ENCODE data around the gene SLC12A7.
"Not testable (repeated sequence)": the region's sequence is repeated elsewhere in the genome, so short reads cannot be mapped to it uniquely, and the experiment has no call there.

SLC12A7 gene

DNA sequence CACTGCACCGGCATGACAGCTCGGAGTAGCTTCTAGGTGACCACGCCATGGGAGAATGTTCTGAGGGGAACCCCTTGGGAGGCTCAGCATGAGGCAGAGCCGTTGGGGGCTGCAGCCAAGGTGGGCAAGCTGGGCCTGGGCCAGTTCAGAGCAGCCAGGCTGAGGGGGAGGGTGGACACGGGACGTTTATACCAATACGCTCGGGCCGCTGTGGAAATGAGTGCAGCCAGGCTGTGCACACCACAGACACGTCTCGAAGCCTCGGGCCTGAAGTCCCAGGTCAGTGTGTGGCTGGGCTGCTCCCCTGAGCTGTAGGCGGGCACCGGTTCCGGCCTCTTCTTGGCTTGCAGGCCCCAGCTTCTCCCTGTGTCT is 28.9 kb upstream of the SLC12A7 start:
- DNase-seq: no peak

DNA sequence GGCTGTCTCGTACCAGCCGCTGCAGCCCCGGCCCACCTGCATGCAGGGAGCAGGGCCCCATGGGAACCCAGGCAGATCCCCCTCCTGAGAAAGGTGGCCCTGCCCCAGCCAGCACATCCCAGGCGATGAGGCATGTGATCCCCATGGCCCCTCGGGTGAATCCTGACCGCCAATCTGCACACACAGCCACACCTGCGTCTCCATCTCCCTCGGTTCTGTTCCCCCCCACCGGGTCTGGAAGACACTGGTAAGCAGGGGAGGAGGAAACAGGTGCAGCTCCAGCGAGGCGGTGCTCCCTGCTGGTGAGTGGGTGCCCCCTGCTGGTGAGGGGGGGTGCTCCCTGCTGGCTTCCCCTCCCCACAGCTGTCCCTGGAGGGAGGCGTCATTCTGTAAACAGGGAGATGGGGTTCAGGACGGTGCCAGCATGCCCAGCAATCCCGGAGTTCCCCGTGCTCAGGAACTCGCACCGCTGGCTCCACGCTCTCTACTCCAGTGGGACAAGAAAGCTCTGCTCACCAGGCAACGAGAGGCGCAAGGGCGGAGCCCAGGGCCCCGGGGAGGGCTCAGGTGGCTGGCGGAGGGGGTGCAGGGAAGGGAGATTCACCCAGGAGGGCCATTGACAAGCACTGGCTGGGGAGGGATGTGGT is 28.4 kb upstream of the SLC12A7 start:
- peak in 9 of 14 donors; percentile 1 to 56 (median 13) for DNase-seq

DNA sequence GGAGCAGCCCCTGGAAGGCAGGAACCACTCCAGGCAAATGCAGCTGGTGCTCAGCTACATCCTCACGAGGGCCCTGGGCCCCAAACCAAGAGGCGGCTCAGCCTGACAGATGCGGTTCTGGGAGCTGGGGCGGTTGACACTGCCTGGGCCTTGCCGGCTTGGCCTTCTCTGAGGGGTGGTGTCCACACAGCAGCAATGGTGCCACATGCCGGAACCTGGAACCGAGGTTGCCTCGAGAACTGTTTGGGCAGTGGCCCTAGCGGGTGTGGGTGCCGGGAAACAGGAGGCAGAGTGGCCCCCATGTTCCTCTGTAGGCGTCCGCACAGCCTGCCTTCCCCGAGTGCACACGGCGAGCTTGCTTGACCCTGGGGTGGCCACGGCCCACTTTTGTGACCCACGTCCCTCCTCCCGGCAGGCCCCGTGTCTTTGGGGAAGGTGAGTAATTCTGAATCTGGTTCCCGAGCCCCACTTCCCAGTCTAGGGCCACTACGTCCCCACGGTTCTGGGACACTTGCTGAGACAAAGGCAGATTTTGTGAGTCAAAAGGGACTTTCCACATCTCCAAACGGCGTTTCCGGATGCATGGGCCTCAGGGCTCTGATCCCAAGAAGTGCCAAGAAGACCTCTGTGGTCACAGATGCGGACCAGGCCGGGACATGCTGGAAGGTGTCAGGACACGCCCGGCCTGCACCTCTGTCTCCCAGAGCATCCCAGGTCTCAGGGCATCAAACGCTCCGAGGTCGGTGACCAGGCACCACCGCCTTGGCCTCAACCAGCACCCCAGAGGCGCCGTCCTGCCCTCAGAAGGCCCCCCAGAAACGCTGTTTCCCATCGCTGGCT is 27.7 kb upstream of the SLC12A7 start:
- no peak for DNase-seq

DNA sequence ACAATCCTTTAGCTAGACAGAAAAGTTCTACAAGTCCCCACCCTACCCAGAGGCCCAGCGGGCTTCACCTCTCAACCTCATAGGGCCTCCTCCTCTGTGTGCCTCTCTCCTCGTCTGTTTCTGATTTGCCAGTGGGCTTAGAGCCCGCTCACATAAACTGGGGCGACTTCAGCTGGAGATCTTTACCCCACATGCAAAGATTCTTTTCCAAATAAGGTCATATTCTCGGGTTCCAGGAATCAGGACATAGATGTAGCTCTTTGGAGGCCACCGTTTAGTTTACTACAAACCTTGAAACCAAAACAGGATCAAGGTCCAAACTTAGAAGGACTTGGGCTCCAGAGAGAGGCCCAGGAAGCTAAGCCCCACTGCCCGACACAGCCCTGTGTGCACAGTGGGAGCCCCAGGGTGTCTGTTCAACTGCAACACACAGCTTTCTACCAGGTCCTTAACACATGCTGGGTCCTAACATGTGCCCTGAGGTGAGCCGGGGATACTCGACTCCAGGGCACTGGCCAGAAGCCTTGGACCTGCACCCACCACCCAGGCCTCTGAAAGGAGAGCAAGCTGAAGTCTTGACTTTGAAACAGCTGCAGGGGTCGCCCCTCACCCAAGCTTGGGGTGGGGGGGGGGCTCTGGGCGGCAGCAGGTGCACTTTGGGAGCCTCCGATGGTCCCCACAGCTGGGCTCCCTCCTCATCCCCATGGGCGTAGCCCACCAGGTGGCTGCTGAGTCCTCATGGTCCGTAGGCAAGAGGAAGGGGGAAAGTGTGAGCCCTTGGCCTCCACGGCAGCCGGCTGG is 26.8 kb upstream of the SLC12A7 start:
- DNase-seq: no peak

DNA sequence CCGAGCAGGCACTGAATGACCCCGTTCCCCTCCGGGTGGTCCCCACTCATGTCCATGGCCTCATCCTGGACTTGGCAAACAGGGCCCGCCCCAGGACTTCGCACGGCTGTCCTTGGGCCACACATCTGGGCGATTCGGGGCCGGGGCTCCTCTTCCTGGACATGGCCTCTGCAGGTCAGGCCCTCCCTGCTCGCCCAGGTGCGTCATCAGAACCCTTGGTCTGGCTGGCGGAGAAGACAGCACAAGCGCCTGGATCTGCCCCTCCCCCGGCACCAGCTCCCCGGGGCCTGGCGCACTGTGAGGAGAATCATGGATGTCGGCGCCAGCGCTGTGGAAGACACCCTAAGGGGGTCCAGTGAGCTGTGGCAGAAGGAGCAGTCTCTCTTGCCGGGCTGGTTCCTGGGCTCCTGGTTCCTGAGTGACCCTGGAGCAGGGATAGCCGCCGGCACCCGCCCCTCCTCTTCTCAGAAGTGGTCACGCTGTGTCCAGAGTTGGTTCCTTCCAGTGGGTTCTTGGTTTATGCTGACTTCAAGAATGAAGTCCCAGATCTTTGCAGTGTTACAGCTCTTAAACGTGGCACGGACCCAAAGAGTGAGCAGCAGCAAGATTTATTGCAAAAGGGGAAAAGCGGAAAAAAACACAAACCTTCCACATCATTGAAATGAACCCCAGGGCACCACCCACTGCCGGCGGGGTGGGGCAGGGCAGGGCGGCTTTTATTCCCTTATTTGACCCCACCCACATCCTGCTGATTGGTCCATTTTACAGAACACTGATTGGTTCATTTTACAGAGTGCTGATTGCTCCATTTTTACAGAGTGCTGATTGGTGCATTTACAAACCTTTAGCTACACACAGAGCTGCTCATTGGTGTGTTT is 25.9 kb upstream of the SLC12A7 start:
- DNase-seq: no peak

DNA sequence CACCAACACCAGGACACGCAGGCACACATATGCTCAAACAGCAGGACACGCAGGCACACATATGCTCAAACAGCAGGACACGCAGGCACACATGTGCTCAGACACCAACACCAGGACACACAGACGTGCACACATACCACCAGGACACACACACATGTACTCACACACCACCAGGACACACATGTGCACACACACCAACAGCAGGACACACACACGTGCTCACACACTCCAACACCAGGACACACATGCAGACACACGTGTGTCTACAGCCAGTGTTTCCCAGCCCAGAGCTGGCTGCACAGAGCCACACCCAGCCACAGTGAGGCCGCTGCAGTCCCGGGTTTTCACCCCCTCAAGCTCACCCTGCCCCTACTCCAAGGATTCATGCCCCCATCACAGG is 25.0 kb upstream of the SLC12A7 start:
- DNase-seq: no peak

DNA sequence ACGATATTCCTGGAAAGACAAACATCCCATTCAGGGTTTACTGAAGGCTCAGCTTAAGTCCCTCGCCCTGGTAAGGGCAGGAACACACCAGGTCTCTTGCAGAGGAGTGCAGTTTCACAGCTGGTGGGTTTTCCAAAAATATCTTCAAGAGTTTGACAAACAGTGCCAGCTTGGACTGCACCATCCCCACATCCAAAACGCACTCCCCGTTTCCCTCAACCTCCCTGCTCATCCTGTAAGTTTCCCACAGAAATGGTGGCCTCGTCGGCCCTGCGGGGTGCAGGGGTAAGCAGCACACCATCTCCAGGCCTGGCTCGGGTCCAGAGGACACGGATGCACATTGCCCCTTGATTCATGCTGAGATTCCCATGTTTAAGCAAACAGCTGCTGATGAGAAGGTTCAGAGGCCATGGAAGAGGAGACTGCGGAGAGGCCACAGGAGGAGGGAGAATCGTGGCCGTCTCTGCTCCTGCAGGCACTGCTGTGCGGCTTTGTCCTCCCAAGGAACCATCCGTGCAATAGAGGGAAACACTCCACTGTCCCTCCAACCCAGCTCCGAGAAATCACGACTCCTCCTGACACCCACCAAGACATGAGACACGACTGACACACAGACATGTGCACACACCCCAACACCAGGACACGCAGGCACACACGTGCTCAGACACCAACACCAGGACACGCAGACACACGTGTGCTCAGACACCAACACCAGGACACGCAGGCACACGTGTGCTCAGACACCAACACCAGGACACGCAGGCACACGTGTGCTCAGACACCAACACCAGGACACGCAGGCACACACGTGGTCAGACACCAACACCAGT is 24.0 kb upstream of the SLC12A7 start:
- no peak for DNase-seq

DNA sequence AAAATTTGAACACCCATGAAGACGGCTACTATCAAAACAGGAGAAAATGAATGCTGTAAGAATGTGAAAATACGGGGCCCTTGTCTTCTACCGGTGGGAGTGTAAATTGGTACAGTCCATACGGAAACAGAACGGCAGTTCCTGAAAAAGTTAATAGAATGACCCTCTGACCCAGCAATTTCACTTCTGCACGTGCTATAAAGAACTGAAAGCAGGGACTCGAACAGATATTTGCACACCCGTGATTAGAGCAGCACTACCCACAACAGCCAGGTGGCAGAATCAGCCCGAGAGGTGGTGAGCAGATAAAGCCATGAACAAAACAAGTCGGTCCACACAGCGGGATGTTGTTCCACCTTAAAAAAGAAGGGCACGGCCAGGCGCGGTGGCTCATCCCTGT is 22.6 kb upstream of the SLC12A7 start:
- no peak for DNase-seq

DNA sequence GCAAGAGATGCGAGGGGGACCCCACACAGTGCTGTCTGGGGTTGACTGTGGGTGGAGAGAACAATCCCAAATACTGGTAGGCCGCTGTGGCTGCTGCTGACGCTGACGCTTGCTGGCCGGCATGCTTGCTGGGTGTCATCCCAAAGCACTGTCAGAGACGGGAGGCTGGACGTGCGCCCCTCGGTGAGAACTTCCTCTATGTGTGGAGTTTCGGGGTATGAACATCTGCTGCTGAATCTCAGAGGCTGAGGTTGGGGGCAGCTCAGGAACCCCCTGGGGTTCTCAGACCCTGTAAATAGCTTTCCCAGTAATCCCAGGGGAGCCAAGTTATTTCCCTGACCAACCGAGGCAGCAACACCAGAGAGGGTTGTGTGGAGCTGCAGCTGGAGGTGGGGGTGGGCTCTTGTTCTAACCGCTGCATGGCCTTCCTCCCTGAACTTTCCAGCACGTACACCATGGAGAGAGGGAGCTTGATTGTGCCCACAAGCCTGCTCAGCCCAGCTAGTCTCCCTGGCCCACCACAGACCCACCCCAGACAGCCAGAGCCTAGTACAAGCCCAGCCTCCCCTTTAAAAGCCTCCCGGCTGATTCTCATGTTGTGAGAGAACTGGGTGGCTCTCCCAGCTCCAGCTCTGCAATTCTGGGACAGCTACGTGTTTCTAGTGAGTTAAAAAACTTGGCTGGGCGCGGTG is 21.8 kb upstream of the SLC12A7 start:
- no peak for DNase-seq

DNA sequence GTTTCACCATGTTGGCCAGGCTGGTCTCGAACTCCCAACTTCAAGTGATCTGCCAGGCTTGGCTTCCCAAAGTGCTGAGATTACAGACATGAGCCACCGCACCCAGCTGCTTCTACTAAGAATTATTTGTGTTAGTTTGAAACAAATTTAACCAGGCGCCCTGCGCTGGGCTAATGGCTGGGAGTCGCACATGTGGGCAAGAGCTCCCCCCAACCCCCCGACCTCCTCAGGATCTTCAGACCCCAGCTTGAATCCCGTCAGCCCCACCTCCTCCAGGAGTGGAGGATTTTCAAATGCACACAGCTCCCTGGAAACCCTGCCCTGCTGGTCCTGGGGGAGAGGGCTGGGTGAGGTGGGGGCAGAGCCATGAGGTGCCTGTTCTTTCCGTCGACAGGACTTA is 21.2 kb upstream of the SLC12A7 start:
- DNase-seq: no peak

DNA sequence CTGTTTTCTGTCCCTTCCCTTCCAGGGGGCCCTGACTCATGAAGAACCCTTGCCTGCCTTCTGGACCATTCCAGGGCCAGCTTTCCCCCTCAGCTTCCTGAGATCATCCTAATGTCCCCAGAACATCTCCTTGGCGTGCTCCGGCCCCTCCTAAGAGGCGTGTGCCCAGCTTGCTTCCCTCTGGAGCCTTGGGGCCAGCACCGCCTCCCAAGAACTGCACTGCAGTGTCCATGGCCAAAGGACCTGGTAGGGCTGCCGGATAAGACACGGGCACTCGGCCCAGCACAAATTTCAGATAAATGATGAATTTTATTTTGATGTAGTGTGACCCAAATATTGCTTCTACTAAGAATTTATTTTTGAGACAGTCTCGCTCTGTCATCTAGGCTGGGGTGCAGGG is 20.7 kb upstream of the SLC12A7 start:
- DNase-seq: no peak

DNA sequence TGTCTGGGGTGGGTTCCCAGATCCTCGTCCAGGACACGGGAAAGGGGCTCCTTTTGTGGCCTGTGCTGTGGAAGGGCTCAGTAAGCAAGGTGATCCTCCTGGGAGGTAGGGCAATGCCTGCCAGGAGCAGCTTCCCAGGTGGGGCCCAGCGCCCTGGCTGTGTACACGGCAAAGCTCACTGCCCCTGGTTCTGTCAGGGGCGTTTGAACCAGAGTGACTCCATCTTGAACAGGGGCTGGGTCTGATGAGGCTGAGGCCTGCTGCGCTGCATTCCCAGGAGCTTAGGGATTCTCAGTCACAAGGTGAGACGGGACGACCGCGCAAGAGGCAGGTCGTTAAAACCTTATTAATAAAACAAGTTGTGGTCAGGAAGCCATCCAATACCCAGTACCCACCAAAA is 19.9 kb upstream of the SLC12A7 start:
- no peak for DNase-seq

DNA sequence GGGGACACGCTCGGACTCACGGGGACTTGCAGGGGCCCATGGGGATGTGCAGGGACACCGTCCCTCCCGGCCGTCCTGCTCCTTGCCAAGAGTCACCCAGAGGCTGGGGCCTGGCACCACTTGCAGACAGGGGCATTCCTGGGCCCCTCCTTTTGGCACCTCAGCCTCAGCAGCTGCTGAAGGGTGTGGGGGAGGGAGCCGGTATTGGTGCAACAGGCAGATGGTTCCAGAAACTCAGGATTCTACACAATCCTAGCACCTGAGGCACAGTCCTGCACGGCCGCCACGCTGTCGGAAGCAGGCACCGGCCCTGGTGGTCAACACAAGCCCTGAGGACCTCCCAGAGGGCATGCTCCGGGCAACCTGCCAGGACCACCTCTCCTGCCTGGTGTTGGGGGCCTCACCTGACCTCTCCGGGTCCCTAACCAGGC is 19.3 kb upstream of the SLC12A7 start:
- no peak for DNase-seq

DNA sequence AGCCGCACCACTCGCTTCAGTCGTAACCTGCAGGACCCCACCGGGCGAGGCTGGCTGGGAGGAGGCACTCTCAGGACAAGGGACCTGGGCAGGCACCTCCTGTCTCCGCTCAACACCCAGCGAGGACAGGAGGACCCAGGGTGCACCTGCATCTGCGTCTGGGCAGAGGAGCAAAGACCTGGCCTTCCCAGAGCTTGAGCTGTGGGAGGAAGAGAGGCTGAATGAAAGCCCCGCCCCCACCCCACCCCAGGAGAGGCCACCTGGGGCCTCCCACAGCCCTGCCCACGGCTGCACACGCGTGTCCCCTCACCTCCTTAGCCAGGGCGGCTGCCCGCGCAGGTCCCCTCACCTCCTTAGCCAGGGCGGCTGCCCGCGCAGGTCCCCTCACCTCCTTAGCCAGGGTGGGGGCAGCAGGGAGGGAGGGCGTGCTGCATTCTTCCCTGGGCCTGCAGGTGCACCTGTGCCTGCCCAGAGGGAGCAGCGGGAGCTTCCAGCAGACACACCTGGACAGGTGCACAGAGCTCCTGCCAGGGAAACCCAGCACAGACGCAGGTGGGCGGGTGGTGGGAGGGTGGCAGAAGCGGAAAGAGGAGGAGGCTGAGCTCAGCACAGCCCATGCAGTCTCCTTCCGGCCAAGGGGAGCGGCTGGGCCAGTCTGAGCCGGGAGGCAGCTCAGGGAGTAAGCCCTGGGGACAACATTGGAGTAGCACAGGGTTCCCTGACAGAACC is 18.5 kb upstream of the SLC12A7 start:
- DNase-seq: no peak

DNA sequence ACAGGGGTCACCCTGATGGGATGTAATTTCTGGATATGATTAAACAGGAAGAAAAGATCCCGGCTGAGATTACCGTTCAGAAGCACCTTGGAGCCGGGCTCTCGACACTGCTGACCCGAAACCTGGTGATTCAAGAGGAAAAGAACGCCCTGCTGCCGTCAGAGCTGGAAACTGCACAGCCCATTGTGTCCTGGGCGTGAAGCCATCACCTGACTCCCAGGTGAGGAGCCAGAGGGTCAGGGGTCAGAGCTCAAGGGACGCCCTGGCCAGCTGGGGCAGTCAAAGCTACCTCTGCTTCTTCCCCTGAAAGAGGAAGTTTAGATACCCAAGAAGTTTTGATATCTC is 17.8 kb upstream of the SLC12A7 start:
- no peak for DNase-seq

DNA sequence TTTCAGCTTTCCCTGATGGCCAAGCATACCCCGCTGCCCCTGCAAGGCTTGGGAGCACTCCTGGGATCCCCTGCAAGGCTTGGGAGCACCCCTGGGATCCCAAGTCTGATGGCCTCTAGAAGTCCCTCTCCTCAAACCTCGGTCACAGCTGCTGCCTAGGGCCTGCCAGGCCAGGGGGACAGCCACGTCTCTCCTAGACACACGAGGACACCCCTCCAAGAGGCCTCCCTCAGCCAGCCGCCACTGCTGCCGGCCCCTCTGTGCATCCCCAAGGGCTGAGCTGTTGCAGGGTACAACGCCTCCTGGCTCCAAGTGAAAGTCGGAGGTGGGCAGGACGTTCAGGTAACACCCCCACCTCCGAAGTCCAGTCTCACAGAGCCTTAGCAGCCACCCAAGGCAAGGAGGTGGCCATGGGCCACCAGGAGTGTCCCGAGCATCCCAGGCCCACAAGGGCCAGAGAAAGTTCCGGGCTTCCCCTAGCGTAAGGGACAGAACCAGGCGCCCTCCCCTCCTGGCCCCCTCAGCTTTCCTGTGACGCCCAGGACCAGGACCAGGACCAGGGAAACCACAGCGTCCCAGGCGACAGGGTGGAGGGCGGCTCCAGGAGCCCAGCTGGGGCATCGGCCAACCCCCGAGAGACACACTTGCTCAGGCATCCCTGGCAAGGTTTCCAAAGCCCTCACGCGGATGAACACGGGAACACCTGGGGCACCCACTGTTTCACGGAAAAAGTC is 17.3 kb upstream of the SLC12A7 start:
- no peak for DNase-seq

DNA sequence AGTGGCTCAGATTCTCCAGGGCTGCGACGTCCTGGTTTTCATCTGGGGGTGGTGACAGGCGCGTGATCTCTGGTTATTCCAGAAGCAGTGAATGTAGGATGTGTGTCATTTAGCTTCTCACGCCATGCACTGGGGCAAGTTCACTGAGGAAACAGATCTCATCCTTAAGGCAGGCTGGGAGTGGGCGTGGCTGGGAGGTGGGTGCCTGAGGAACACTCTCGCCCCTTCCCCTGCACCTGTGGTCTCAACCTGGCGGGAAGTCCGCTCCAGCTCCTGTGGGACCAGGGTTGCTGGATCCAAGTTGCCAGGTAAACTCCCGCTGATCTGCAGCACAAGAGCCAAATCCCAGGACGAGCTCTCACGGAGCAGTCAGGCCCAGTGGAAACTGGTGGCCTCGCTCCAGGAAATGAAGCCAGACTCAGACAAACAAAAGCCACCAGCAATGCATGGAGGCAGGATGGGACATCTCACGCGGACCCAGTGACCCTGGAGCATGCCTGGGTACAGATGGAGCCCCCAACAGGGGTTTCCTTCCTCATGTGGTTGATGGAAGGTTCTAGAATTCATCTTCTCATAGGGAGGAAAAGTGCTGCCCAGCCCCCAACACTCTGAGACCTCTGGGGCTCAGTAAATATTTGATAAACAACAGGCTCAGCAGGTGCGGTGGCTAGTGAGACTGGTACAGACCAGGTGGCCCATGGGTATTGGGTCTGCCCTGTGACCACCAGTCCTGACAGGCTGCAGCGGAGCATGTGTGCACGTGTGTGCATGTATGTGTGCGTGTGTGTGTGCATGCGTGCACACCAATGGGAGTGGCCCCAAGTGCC is 16.3 kb upstream of the SLC12A7 start:
- no peak for DNase-seq

DNA sequence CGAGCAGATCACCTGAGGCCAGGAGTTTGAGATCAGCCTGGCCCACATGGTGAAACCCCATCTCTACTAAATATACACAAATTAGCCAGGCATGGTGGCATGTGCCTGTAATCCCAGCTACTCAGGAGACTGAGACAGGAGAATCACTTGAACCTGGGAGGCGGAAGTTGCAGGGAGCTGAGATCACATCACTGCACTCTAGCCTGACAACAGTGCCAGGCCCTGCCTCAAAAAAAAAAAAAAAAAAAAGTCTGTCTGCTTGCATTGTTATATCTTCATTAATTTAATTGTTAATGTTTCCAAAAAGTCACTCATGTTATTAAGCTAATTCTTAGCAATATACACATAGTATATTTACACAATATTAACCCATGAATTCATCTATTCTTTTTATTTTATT is 13.8 kb upstream of the SLC12A7 start:
- not testable (repeated sequence) for DNase-seq

DNA sequence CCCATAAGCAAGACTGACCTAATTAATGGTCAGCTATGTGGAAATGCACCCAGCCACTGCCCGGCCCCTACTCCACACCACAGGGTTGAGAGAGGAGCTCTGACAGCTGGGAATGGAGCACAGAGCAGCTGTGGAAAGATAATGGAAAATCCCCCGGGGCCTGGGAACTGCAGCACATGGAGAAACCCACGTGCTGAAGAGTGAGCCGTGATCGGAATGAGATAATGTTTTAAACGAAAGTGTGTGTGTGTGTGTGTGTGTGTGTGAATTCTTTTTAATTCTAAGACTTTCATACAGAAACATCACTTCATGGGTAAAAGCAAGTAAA is 13.1 kb upstream of the SLC12A7 start:
- no peak for DNase-seq

Measured in C1 segment of cervical spinal cord (tissue), 14 donors.